Measurements from ENCODE around the gene PLEKHH1.

Gene PLEKHH1

DNA sequence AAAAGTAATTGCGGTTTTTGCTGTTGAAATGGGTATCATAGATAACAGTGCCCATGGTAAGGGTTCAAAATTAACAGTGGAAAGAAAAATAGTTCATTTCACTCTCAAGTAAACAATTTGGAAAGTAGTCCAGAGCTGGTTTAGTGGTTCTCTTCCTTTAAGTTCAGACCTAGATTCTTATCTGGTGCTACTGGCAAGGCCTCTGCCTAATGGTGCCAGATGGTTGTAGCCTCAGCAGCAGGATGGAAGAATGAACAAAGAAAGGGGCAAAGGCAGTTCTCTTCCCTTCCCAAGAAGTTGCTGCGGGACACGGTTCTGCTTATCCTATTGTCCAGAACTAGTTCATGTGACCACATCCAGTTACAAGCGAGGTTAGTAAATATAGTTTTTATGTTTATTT is 97.1 kb downstream of the PLEKHH1 start:
- no peak for DNase-seq (ENCODE audit: low spot score)

DNA sequence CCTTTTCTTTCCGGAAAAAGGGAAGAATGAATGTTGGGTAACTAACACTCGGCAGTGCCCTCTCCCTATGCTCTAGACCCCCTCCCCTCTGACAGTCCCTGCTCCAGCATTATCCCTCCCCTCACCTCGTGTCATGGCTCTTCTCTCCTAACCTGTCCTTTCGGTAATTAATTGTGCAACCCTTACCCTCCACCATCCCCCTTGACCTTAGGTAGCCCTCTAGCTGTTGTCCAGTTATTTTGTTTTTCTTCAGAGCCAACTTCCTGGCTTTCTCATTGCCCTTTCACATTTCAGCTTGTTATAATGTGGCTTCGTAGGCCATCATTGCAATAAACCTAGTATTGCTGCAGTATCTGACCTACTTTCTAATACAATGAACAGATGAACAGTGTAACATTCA is 97.8 kb downstream of the PLEKHH1 start:
- no peak for DNase-seq (ENCODE audit: low spot score)

DNA sequence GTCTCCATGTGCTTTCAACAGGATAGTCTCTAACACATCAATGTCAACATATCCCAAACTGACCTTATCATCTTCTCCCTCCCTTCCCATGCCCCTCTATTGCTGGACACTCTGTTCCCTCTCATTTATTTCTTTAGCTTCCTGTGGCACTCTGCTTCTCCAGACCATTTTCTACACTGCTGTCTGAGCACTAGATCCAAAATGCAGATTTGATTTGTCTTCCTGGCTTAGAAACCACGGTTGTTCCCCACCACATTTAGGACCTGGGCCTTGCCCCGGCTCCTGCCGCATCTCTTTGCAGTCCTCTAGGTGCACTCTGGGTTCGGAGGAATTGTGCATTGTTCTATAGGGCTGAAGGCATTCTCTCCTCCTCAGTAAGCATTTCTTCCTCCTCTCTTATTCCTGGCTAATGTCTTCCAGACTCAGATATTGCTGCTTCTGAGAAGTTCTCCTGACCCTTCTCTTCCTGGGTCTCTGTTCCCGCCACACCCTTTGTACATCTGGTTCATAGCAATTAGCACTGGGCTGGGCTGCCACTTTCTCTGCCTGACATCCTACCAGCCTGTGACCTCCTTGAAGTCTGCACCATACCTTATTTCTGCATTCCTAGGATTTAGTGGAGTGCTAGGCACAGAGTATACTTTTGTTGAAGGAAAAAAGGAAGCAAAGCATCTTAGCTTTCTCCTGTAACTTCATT is 100.5 kb downstream of the PLEKHH1 start:
- DNase-seq (ENCODE audit: low spot score), result no peak

DNA sequence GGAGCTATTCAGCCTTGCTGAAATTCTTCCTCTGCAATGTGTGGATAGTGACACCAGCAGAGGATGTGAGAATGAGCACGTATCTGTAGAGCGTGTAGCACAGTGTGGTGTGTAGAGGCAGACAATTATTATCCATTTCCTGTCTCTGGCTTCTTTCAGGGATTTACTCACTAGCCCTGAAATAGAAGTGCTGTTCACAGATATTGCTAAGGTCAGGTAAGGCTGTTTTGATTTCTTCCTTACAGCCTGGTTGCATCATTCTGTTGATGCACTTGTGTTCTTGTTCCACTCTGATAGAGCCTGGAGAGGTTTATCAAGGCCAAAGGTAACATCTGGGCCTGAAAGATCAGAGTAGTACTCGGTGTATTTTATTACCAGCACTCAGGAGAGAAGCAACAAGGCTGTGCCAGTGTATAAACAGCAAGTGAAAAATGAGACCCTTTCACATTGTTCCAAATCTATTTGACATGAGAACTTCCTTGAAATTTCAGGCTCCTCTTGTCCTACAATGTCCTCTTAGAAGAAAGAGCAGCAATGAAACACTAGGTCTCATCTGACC is 103.3 kb downstream of the PLEKHH1 start:
- no peak for DNase-seq (ENCODE audit: low spot score)

DNA sequence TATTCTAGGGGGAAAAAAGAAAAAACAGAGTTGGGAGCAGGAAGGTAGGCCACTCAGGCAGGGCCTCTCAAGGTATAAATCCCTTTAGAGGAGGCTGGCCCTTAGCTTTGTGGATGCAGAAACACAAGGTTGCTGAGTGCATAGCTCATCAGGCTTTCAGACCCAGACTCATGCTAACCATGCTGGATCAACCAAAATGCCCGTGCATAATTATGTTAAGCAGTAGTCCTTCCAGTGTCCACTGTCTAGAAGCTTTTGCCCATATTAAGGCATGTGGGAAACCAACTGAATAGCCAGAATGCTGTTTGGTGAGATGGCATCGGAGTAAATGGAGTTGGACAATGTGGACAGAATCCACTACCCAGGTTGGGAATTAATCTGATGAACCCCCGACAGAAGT is 105.6 kb downstream of the PLEKHH1 start:
- DNase-seq (ENCODE audit: low spot score), result no peak

Measured in hepatic stellate cell (primary cell).